Muscle of leg (tissue), 16 donors: ENCODE data around the gene NLRP1. TPM values are rescaled to one million over a fixed set of nuclear protein-coding genes. Genes with fewer than 3 reads are reported as not detected.

ENCODE experiments used
- DNase-seq: peaks from one replicate; pipeline ENCODE4 v3.0.0; 2013
- H3K27ac ChIP-seq: one replicate; pipeline ENCODE4 v1.5.1; 2013; ENCODE audit warnings: mild to moderate bottlenecking, low read length, control low read depth
- H3K27me3 ChIP-seq: one replicate; pipeline ENCODE4 v1.6.1; 2013; ENCODE audit warnings: low read length; ENCODE audit not compliant: control insufficient read depth, insufficient read depth
- H3K36me3 ChIP-seq: one replicate; pipeline ENCODE4 v1.6.1; 2013; ENCODE audit warnings: low read length; ENCODE audit not compliant: control insufficient read depth, insufficient read depth
- H3K4me1 ChIP-seq: one replicate; pipeline ENCODE4 v1.6.1; 2013; ENCODE audit warnings: low read length; ENCODE audit not compliant: control insufficient read depth, insufficient read depth
- H3K4me3 ChIP-seq: one replicate; pipeline ENCODE4 v1.5.1; 2013; ENCODE audit warnings: low read length, control low read depth
- H3K9me3 ChIP-seq: replicated peaks from 2 replicates; pipeline ENCODE4 v1.6.1; 2013; ENCODE audit warnings: low read depth, low read length; ENCODE audit not compliant: control insufficient read depth
- WGBS: methylation state at CpG from one replicate; pipeline ENCODE4 v1.1.5; 2013; ENCODE audit warnings: missing lambda C conversion rate; ENCODE audit not compliant: insufficient coverage; 5-methylcytosine and 5-hydroxymethylcytosine counted together
- long read RNA-seq, 11 donors: transcript quantifications; one replicate each; lab custom pipeline, GENCODE V29; 2026
- polyA plus RNA-seq, 8 donors: library from polyadenylated mRNA; unstranded; fragments of 120-200 nt; gene quantifications; one replicate each; pipeline versions ENCODE4 v1.2.1 to v1.2.3, GENCODE V29; 2013; ENCODE audit warnings: inconsistent platforms in 1 of 8, low replicate concordance in 1 of 8; ENCODE audit not compliant: insufficient read length in 8 of 8, insufficient read depth in 1 of 8
- total RNA-seq: library from RNA; stranded (reverse); fragments of 120-200 nt; gene quantifications from one replicate; pipeline ENCODE4 v1.2.4, GENCODE V29; 2013

Gene NLRP1
- 63.9 TPM for total RNA-seq
- 10 to 100 TPM; 53.6 to 77.2 (median 67.2) TPM for polyA plus RNA-seq
- long read RNA-seq, donor 1, transcript NLRP1-206 (2 exons, 1,627 nt), result major isoform, 19 of 19 reads
- long read RNA-seq, donor 1, partial matches to known transcripts, result 0 of 19 reads
- long read RNA-seq, donor 1, other reads (novel, unspliced or antisense), result 0 of 19 reads
- long read RNA-seq, donor 2, transcript NLRP1-206 (2 exons, 1,627 nt), result major isoform, 6 of 6 reads
- long read RNA-seq, donor 2, partial matches to known transcripts, result 0 of 6 reads
- long read RNA-seq, donor 2, other reads (novel, unspliced or antisense), result 0 of 6 reads
- long read RNA-seq, donor 3, transcript NLRP1-206 (2 exons, 1,627 nt), result major isoform, 35 of 35 reads
- long read RNA-seq, donor 3, partial matches to known transcripts, result 0 of 35 reads
- long read RNA-seq, donor 3, other reads (novel, unspliced or antisense), result 0 of 35 reads
- long read RNA-seq, donor 4, transcript NLRP1-206 (2 exons, 1,627 nt), result major isoform, 28 of 28 reads
- long read RNA-seq, donor 4, partial matches to known transcripts, result 0 of 28 reads
- long read RNA-seq, donor 4, other reads (novel, unspliced or antisense), result 0 of 28 reads
- long read RNA-seq, donor 5, transcript NLRP1-206 (2 exons, 1,627 nt), result major isoform, 92 of 92 reads
- long read RNA-seq, donor 5, partial matches to known transcripts, result 0 of 92 reads
- long read RNA-seq, donor 5, other reads (novel, unspliced or antisense), result 0 of 92 reads
- long read RNA-seq, donor 6, transcript NLRP1-206 (2 exons, 1,627 nt), result major isoform, 58 of 58 reads
- long read RNA-seq, donor 6, partial matches to known transcripts, result 0 of 58 reads
- long read RNA-seq, donor 6, other reads (novel, unspliced or antisense), result 0 of 58 reads
- long read RNA-seq, donor 7, transcript NLRP1-206 (2 exons, 1,627 nt), result major isoform, 48 of 48 reads
- long read RNA-seq, donor 7, partial matches to known transcripts, result 0 of 48 reads
- long read RNA-seq, donor 7, other reads (novel, unspliced or antisense), result 0 of 48 reads
- long read RNA-seq, donor 8, transcript NLRP1-206 (2 exons, 1,627 nt), result major isoform, 26 of 26 reads
- long read RNA-seq, donor 8, partial matches to known transcripts, result 0 of 26 reads
- long read RNA-seq, donor 8, other reads (novel, unspliced or antisense), result 0 of 26 reads
- long read RNA-seq, donor 9, transcript NLRP1-206 (2 exons, 1,627 nt), result major isoform, 37 of 51 reads
- long read RNA-seq, donor 9, partial matches to known transcripts, result 14 of 51 reads
- long read RNA-seq, donor 9, other reads (novel, unspliced or antisense), result 0 of 51 reads
- long read RNA-seq, donor 10, transcript NLRP1-206 (2 exons, 1,627 nt), result major isoform, 43 of 67 reads
- long read RNA-seq, donor 10, partial matches to known transcripts, result 24 of 67 reads
- long read RNA-seq, donor 10, other reads (novel, unspliced or antisense), result 0 of 67 reads
- long read RNA-seq, donor 11, transcript NLRP1-206 (2 exons, 1,627 nt), result major isoform, 38 of 38 reads
- long read RNA-seq, donor 11, partial matches to known transcripts, result 0 of 38 reads
- long read RNA-seq, donor 11, other reads (novel, unspliced or antisense), result 0 of 38 reads

DNA sequence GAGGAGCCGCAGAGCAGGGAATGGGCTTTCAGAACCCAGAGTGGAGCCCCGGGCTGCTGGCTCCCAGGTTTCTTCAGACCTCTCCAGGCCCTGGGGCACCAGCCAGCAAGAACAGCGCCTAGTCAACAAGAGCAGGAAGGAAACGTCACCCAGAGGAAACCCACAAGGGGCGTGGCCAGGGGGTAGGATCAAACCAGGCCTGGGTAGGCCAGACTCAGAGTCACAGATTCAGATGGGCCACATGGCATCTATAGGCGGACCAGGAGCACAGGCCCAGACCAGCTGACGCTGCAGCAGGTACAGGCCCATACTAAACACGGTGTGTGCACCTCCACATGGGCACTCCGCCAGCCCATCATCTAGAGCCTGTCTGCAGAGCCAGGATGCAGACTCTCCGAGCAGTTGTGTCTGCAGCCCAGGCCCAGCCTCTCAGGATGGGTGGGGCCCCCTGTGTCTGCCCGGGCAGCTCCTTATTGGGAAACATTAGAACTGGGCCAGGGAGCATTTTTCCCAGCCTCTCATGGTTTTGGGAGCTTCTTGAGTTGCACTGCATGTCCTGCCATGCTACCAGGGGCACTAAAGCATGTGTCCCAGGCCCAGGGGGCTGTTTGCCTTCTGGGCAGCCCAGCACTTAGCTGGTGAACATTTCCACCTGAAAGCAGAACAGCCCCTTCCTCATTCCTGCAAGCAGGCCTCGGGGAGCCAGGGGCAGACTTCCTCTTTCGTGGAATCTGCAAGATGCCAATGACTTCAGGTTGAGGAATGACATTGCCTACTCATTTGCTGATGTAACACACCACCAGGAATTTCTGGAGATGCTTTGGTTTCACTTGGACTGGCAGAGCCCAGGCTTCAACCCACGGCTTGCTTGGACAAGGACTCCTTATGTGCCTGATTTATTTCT is at the start of gene NLRP1:
Gene NLRP1 (minus strand): TSS at position 127 of the 904 bp plus-strand sequence. CDS start 552 bp downstream, outside the sequence.
- WGBS, result 33% methylated on average over 12 of the region's 14 CpGs
- peak; percentile 82 for DNase-seq
- no peaks in the 10 kb centered on the region for H3K36me3 ChIP-seq
- peak within 1 kb of the TSS; percentile 76 for H3K27ac ChIP-seq
- peak within 1 kb of the TSS; percentile 36 for H3K4me3 ChIP-seq
- H3K4me1 ChIP-seq, result peaks cover 32% of the 10 kb centered on the region
- H3K27me3 ChIP-seq, result no peaks in the 10 kb centered on the region
- no peaks in the 10 kb centered on the region for H3K9me3 ChIP-seq

DNA sequence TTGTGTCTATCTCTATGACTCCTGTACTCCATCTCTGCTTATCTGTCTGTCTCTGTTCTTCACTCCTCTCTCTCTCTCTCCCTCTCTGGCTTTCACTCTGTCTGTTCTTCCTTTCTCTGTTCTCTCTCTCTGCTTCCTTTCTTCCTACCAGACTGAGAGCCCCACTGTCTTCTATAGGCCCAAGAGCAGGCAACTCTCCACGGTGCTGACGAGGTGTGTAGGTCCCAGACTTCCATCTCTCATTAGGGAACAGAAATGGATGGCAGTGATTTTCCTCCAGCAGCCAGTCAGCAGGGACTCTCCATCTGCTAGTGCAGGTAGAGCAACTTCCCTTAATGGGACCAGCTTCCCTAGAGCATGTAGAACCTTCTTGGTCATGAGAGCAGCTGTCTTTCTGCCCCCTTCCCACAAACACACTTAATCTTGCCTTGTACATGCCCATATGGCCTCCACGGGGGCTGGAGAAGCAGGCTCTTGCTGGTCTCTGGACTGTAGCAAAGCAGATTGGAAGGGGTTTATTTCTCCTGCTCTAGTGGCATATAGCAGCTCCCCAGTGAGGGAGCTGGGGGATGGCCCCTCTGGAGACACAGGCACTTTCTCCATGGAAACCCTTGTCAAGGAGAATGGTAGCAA is 47.8 kb upstream of the NLRP1 start:
- Histone ChIP-seq H3K9me3 (no peaks in the 10 kb centered on the region), H3K4me3 (no peak overlapping the region), H3K27ac (no peak overlapping the region), H3K27me3 (peaks cover 10% of the 10 kb centered on the region), H3K36me3 (no peaks in the 10 kb centered on the region), H3K4me1 (no peaks in the 10 kb centered on the region)
- 0% methylated on average over 1 of the region's 3 CpGs for WGBS
- no peak for DNase-seq

- H3K27me3 ChIP-seq, result peaks cover 9% of the 10 kb centered on the region
- H3K36me3 ChIP-seq, result no peaks in the 10 kb centered on the region
- WGBS, result 53% methylated on average over 2 of the region's 2 CpGs
- H3K4me1 ChIP-seq, result no peaks in the 10 kb centered on the region
- H3K4me3 ChIP-seq, result no peak overlapping the region
- DNase-seq, result no peak
- no peak overlapping the region for H3K27ac ChIP-seq
- no peaks in the 10 kb centered on the region for H3K9me3 ChIP-seq
Observed at GRCh38 chr17:5630434-5630833, 46.1 kb upstream of the NLRP1 start.

- Histone ChIP-seq H3K27ac (no peak overlapping the region), H3K4me1 (no peaks in the 10 kb centered on the region), H3K36me3 (no peaks in the 10 kb centered on the region), H3K9me3 (no peaks in the 10 kb centered on the region), H3K4me3 (no peak overlapping the region), H3K27me3 (peaks cover 9% of the 10 kb centered on the region)
- 48% methylated on average over 2 of the region's 7 CpGs for WGBS
- DNase-seq, result no peak
Observed at GRCh38 chr17:5629128-5629527, 44.8 kb upstream of the NLRP1 start.

GRCh38 chr17:5628262-5628661 is 44.0 kb upstream of the NLRP1 start:
- Histone ChIP-seq H3K27me3 (peaks cover 11% of the 10 kb centered on the region), H3K9me3 (no peaks in the 10 kb centered on the region), H3K27ac (no peak overlapping the region), H3K4me1 (no peaks in the 10 kb centered on the region), H3K4me3 (no peak overlapping the region), H3K36me3 (no peaks in the 10 kb centered on the region)
- WGBS, result 50% methylated on average over 2 of the region's 3 CpGs
- no peak for DNase-seq

- Histone ChIP-seq H3K27me3 (peaks cover 12% of the 10 kb centered on the region), H3K9me3 (no peaks in the 10 kb centered on the region), H3K4me3 (no peak overlapping the region), H3K4me1 (no peaks in the 10 kb centered on the region), H3K27ac (no peak overlapping the region), H3K36me3 (no peaks in the 10 kb centered on the region)
- WGBS, result no CpG with 5 or more reads among the region's 4 CpGs
- DNase-seq, result no peak
Observed at GRCh38 chr17:5624211-5624610, 39.9 kb upstream of the NLRP1 start.

- DNase-seq, result no peak
- Histone ChIP-seq H3K4me3 (no peak overlapping the region), H3K9me3 (no peaks in the 10 kb centered on the region), H3K27ac (no peak overlapping the region), H3K4me1 (no peaks in the 10 kb centered on the region), H3K36me3 (no peaks in the 10 kb centered on the region), H3K27me3 (peaks cover 14% of the 10 kb centered on the region)
- WGBS, result no CpG with 5 or more reads among the region's 2 CpGs
Observed at GRCh38 chr17:5621729-5622128, 37.4 kb upstream of the NLRP1 start.

DNA sequence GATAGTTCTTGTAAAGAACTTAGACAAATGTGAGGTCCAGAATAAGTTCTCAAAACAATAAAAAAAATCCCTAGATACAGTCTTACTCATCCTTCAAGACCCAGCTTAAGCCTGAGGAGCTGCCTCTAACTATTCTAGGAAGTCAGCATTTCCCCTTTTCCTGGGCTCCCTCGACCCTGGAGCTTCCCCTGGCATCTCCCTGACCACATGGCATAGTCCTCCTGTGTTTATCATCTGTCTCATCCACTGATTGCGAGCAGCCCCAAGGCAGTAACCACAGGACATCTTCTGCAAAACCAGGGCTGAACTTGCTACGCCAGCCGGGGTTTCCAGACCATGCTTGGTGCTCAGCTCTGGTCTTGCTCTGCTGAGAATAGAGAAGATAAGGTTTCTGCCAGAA is 36.7 kb upstream of the NLRP1 start:
- no peaks in the 10 kb centered on the region for H3K36me3 ChIP-seq
- DNase-seq, result no peak
- no peaks in the 10 kb centered on the region for H3K9me3 ChIP-seq
- no peaks in the 10 kb centered on the region for H3K4me1 ChIP-seq
- H3K27me3 ChIP-seq, result peaks cover 16% of the 10 kb centered on the region
- no peak overlapping the region for H3K4me3 ChIP-seq
- 59% methylated on average over 3 of the region's 4 CpGs for WGBS
- no peak overlapping the region for H3K27ac ChIP-seq
